HG03558 (cell line): ENCODE data around the gene DPF1.

Experiments used
- ATAC-seq: cut with Tn5 transposase; IDR thresholded peaks from one replicate; pipeline ENCODE4 v1.9.1; 2021; ENCODE audit warnings: moderate number of reproducible peaks; ENCODE audit not compliant: unreplicated experiment; ENCODE audit errors: extremely low read depth

The DPF1 gene

DNA sequence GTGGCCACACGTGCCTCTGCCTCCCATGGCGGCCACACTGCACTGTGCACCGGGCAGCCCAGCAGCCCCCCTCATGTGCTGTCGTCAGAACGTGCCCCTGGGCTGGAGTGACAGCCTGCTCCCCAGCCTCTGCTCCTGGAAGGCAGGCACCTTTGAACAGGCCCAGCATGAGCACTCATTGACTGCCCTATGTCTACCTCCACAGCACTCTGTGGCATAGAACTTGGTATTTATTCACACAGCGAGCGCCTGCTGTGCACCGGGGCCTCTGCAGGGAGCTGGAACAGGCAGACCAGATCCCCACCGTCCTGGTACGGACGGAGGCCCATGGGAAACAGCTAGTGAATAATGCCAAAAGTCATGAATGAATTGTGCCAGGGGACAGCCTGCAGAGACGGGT is 53.7 kb downstream of the DPF1 start:
- ATAC-seq = no peak

DNA sequence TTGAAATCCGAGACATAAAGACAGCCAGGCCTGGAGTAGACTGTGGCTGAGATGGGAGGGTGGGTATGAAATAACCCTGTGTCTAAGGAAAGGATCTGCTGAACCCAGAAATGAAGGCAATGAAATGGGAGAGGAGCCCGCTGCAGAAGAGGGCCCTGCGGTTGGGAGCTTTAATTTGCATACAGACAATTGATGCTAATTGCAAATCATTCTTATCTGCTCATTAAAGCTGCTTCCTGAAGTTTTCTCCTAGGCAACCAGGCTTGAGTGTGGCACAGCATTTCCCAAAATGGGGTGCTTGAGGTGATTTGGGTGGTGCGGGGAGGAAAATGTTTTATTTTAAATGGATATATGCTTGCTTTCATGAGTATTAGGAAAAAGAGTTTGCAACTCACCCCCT is 55.4 kb downstream of the DPF1 start:
- ATAC-seq = no peak

DNA sequence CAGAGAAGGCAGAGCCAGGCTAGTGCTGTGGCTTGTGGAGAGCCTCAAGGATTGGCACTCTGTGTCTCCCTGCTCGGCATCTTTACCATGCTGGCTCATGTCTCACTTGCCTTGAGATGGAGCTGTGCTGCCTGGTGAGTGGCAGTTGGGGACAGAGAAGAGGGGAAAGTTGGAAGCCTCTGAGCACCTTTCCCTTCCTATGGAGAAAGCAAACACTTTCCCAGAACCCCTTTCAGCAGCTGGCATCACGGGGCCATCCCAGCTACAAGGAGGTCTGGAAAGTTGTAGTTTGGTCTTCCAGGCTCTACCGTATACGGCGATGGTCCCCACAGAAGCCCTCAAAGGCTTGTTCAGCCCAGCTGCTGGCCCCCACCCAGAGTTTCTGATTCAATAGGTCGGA is 58.7 kb downstream of the DPF1 start:
- ATAC-seq = no peak

DNA sequence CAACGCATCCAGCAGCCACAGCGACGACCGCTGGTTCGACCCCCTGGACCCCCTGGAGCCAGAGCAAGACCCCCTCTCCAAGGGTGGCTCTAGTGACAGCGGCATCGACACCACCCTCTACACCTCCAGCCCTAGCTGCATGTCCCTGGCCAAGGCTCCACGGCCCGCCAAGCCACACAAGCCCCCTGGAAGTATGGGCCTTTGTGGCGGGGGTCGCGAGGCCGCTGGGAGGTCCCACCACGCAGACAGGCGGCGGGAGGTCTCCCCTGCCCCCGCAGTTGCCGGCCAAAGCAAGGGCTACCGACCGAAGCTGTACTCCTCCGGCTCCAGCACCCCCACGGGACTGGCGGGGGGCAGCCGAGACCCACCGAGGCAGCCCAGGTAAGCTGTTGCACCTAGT is 59.5 kb downstream of the DPF1 start:
- ATAC-seq = no peak

DNA sequence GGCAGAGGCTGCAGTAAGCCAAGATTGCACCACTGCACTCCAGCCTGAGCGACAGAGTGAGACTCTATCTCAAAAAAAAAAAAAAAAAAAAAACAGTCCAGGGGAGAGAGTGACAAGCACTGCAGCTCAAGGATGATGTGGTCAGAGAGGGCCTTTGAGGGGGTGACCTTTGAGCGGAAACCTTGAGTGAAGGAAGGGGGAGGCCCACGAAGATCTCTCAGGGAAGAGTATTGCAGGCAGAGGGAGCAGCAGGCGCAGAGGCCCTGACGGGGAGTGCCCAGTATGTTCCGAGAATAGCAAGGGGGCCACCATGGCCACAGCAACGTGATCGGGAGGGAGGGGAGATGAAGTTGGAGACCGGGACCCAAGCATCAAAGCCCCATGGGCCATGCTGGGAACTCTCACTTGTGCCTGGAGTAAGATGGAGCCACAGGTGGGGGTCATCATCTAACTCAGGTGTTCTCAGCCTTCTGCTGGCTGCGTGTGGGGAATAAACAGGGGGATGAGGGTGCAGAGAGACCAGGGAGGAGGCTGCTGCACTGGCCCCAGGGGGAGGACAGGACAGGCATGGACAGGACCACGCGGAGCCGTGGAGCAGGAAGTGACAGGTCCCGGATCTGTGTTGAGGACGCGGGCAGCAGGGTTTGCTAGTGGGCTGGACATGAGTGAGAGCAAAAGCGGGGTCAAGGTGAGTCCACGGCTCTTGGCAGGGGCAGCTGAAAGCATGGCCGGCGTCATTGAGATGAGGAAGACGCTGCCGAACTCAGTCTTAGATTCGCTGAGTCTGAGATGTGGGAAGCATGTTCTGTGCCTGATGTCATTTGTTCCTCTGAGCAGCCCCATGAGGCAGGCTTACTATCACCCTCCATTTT is 60.4 kb downstream of the DPF1 start:
- ATAC-seq = no peak

DNA sequence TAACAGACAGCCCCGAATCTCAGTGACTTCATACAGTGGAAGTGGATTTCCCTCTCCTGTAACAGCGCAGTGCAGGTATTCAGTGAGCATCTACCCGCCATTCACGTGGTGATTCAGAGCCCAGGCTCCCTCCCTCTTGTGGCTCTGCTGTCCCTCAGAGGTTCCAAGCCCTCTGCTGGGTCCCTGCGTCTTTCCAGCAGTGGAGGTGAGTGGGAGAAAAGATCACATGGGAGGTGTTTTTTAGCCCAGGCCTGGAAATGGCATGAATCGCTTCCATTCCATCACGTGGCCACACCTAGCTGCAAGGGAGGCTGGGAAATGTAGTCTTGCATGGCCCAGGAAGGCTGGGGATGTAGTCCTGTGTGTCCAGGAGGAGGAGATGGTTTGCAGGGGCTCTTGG is 61.4 kb downstream of the DPF1 start:
- no peak for ATAC-seq

DNA sequence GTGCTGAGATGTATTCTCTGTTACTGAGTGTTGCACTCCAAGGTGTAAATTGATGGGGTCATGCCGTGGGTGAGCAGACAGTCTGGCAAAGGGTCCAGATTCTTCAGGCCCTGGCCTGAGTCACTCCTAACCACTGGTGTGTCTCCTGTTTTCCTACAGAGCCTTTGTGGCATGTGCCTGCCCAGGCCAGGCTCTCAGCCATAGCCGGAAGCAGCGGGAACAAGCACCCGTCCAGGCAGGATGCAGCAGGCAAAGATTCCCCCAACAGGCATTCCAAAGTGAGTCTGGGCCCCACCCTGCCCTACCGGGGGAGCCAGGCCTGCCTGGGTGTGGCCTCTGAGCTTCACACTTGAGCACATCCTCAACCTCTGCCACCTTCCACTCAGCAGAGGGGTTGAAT is 61.9 kb downstream of the DPF1 start:
- no peak for ATAC-seq
